Astrocyte (in vitro differentiated cells and primary cell): ENCODE results near the gene C1orf21.

Experiments used
- EZH2 ChIP-seq: IDR thresholded peaks from 2 replicates; pipeline ENCODE4 v1.6.1; 2012; ENCODE audit warnings: mild to moderate bottlenecking, low read length, inconsistent platforms; ENCODE audit not compliant: insufficient read depth
- TF ChIP-seq, protein P1 (sequence below): IDR thresholded peaks from 2 replicates; pipeline ENCODE4 v1.5.1; 2011; ENCODE audit warnings: low read depth, mild to moderate bottlenecking, inconsistent platforms, low read length, moderate library complexity; ENCODE audit not compliant: insufficient read depth

DNA sequence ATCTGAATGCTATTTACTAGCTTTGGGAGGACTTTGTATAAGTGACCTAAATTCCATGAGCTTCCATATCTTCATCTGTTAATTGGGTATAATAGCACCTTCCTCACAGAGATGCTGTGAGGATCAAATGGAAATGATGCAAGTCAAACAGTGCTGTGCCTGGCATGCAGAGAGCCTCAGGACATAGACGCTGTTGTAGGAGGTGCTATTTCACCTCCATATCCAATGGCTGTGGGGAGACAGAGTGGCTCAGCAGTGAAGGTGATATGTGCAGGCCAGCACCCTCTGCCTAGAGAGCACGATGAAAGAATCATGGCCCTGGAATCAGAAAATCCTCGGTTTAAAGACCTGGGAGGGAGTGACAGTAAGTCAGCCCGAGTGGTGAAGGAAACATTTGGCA lies 16.0 kb upstream of the C1orf21 start:
- TF ChIP-seq, protein P1, sequence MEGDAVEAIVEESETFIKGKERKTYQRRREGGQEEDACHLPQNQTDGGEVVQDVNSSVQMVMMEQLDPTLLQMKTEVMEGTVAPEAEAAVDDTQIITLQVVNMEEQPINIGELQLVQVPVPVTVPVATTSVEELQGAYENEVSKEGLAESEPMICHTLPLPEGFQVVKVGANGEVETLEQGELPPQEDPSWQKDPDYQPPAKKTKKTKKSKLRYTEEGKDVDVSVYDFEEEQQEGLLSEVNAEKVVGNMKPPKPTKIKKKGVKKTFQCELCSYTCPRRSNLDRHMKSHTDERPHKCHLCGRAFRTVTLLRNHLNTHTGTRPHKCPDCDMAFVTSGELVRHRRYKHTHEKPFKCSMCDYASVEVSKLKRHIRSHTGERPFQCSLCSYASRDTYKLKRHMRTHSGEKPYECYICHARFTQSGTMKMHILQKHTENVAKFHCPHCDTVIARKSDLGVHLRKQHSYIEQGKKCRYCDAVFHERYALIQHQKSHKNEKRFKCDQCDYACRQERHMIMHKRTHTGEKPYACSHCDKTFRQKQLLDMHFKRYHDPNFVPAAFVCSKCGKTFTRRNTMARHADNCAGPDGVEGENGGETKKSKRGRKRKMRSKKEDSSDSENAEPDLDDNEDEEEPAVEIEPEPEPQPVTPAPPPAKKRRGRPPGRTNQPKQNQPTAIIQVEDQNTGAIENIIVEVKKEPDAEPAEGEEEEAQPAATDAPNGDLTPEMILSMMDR: no peak
- no peak for TF ChIP-seq EZH2
